GM21528 (cell line): ENCODE data around the gene COQ9.
"Not testable (repeated sequence)": the region's sequence is repeated elsewhere in the genome, so short reads cannot be mapped to it uniquely, and the experiment has no call there.

Experiments used
- ATAC-seq: cut with Tn5 transposase; IDR thresholded peaks from one replicate; pipeline ENCODE4 v1.9.1; 2021; ENCODE audit warnings: mild to moderate bottlenecking, moderate library complexity; ENCODE audit not compliant: unreplicated experiment, low FRiP score

COQ9 gene

DNA sequence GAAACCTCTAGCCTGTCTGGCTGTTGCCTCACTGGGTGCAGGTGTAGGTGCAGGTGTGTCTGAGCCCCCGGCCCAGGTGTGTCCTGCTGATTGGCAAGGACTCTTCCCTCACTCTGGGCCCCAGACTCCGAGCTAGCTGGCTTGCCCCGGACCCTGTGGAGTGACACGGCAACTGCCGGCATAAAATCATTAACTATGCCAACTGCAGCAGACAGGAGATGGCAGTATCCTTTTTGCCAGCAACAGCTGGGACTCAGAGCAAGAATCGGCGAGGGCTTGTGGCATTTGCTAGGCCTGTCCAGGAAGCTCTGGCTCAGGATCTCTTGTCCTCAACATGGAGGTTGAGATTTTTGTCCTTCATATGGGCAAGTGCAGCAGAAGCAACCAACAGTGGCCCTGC lies 20.9 kb upstream of the COQ9 start:
- no peak for ATAC-seq

DNA sequence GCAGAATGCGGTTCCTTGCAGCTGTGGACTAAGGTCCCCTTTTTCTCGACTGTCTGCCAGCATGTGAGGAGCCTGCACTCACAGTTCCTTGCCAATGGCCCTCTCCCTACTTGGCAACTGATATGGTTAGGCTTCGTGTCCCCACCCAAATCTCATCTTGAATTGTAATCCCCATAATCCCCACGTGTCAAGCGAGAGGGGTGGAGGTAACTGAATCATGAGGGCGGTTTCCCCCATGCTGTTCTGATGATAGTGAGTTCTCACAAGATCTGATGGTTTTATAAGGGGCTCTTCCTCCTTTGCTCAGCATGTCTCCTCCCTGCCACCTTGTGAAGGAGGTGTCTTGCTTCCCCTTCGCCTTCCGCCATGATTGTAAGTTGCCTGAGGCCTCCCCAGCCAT lies 20.0 kb upstream of the COQ9 start:
- no peak for ATAC-seq

- no peak for ATAC-seq
These were observed 19.5 kb upstream of the COQ9 start for GRCh38 chr16:57427824-57428223.

GRCh38 chr16:57430955-57431354 lies 16.3 kb upstream of the COQ9 start:
- no peak for ATAC-seq

GRCh38 chr16:57432505-57432904 lies 14.8 kb upstream of the COQ9 start:
- ATAC-seq, result no peak

DNA sequence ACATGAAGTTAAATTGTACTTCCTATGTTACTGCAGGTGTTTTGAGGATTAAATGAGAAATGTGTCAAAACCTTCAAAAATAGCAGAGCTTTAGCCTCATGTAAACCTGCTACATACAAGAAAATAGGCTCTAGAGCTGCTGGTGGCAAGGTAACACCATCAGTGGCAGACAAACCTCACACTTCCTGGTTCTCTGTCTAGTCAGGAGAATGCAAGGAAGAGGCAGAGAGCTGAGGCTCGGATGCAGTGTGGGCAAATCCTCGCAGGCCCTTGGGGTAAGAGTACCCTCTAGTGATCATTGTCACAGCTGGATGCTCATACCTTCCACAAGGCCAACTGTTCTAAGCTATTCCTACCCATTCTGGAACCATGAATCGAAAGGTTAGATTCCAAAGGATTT lies 14.3 kb upstream of the COQ9 start:
- ATAC-seq, result no peak

- no peak for ATAC-seq
These were observed 13.3 kb upstream of the COQ9 start for GRCh38 chr16:57434003-57434402.

- ATAC-seq, result no peak
These were observed 11.4 kb upstream of the COQ9 start for GRCh38 chr16:57435838-57436237.

GRCh38 chr16:57439947-57440346 lies 7.3 kb upstream of the COQ9 start:
- not testable (repeated sequence) for ATAC-seq

GRCh38 chr16:57440551-57440950 lies 6.7 kb upstream of the COQ9 start:
- not testable (repeated sequence) for ATAC-seq

DNA sequence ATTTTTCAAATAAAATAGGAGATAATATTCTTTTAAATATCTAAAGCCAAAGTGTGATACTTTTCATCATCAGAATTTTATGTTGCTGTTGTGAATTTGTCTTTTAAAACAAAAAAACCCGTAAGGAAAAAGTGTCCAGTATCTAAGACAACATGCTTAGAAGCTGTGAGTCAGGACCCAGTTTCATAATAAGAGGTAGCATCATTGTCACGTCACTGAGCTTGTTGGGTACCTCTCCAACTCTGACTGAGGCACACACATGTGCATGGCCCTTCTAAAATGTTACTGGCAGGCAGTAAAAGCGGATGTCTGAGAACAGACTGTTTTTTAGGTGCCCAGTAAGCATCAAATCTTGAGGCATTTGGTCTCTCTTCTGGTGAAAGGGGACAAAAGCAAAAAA lies 2.6 kb upstream of the COQ9 start:
- no peak for ATAC-seq

- no peak for ATAC-seq
These were observed 1.8 kb upstream of the COQ9 start for GRCh38 chr16:57445510-57445909.

DNA sequence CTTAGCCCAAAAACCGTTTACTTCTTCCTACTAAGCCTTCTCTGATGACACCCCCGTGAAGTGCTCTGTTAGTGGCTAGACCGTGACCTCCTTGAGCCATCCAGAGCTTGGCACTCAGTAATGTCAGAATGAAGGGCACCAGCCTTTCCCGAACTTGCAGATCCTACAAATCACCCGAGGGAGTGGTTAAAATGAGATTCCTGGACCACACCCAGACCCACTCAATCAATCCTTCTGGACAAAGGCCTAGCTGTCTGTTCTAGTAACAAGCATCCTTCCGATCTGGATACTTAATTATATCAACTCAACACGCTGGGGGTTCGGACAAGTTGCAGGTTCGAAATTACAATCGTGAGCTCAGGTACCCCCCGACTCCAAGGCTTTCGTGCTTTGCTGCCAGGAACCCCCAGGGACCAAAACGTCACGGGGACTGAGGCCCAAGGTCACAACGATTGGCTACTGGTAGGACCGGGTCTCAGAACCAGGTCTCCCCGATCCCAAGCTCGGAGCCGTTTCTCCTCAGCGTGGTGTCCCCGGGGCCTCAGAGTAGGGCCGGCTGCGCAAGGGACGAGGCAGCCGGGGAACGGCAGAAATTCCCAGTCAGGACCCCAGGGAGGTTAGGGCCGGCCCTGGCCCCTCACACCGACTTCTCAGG lies 621 bp upstream of the COQ9 start:
- ATAC-seq, result peak; percentile 37

- no peak for ATAC-seq
These were observed 4.7 kb downstream of the COQ9 start for GRCh38 chr16:57452021-57452420.

- peak; percentile 78 for ATAC-seq
These were observed 15.1 kb downstream of the COQ9 start, which contains the start of gene POLR2C for GRCh38 chr16:57462209-57462977. Gene POLR2C (plus strand): TSS chr16:57462679. CDS start chr16:57462725, 46 bp downstream.

- no peak for ATAC-seq
These were observed 15.7 kb downstream of the COQ9 start for GRCh38 chr16:57462978-57463362.

DNA sequence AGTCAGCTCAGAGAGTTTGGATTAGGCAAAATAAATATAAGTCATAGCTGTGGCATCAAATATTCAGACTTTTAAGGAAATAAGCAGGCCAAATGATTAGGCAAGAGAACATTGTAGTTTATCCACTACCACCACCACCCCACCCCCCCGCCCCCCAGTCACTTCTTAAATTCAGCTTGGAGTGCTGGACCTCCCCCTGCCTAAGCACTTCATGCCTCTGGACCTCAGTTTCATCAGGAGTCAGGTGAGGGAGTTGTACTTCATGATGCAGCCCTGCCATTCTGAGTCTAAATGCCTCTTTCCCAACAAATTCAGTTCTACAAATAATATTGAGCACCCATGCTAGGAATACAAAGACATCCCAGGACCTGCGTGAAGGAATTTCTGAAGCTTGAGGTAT lies 17.2 kb downstream of the COQ9 start:
- ATAC-seq, result no peak

DNA sequence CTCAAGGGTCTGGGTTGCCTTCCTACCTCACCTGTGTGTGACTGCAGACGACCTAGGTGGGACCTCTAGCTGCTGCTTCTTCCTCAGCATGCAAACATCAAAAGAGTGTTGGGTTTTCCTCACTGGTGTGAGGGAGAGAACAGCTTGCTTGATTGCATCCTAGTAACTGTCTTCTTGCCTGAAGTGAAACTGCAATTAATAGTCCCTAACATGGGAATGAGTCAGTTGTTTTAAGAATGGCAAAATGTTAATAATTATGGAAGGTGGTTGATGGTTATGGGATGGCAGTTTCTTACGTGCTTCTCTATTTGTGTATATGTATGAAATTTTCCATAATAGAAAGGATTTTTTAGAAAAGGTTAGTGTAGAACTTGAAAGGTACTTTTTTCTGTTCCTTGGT lies 21.1 kb downstream of the COQ9 start:
- ATAC-seq, result no peak

- ATAC-seq, result no peak
These were observed 21.8 kb downstream of the COQ9 start for GRCh38 chr16:57469046-57469445.

- ATAC-seq, result no peak
These were observed 22.7 kb downstream of the COQ9 start for GRCh38 chr16:57469917-57470470.

DNA sequence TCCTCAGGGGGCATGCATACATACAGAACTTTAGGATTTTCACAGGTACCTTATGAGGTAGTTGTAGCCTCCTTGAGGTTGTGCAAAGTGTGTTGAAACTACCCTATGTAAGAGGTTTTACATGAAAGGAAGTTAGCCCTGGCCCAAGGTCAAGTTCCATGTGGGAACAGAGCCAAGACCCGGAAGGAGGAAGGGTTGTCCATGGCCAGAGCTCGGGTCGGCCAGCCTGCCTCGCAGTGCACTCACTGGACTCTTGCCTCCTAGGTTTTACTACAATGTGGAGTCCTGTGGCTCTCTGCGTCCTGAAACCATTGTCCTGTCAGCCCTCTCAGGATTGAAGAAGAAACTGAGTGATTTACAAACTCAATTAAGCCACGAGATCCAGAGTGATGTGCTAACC lies 23.4 kb downstream of the COQ9 start:
- no peak for ATAC-seq

- ATAC-seq, result no peak
These were observed 23.9 kb downstream of the COQ9 start for GRCh38 chr16:57471209-57471608.
